K562 (cell line): Measurements from ENCODE around the gene CLIC5. TPM values are rescaled to one million over a fixed set of nuclear protein-coding genes. Genes with fewer than 3 reads are reported as not detected.

Experiments used
- ATAC-seq: fragments of 200-7000 bp; cut with Tn5 transposase; 3 replicates; pipeline ENCODE4 v1.9.1; 2020; ENCODE audit warnings: moderate library complexity
- BruUV-seq: library from RNA; stranded (reverse); fragments of 400-500 nt; replicated peaks from 2 replicates; lab custom pipeline; 2021; lab: Mats Ljungman, UMichigan
- CTCF ChIA-PET: fragments of 300-600 bp; formaldehyde crosslinking; extraction: SDS; loops from one replicate; lab custom pipeline; 2021; ENCODE audit warnings: low intra/inter-chr PET ratio; lab: Yijun Ruan, JAX
- POLR2A ChIA-PET: fragments of 300-600, 350-650 bp; sonication (Branson Sonifier 250); formaldehyde crosslinking; extraction: SDS; loops from one replicate; lab custom pipeline; 2021; ENCODE audit warnings: antibody characterized with exemption, inconsistent platforms; lab: Yijun Ruan, JAX
- DNase-seq, 4 experiments: peaks; one replicate each; pipeline versions ENCODE4 v3.0.0 to v3.0.0-alpha.2; 2011 to 2018; ENCODE audit warnings: low spot score in 3 of 4, mixed read lengths in 3 of 4; ENCODE audit errors: extremely low read depth in 1 of 4
- FAIRE-seq: peaks from 2 replicates; lab custom pipeline; 2011; peaks lifted over from hg19 to GRCh38; lab: Jason Lieb, UNC
- H2AFZ ChIP-seq: 2 replicates; pipeline ENCODE4 v1.6.0; 2011; ENCODE audit warnings: low read depth, low read length, control low read depth, inconsistent platforms
- H3K27ac ChIP-seq: fragments of 200-600 bp; 3 replicates; pipeline ENCODE4 v1.8.0; 2011; ENCODE audit warnings: low read depth, mild to moderate bottlenecking, control low read depth, inconsistent platforms, low read length, moderate library complexity, mixed read lengths; ENCODE audit errors: extremely low read depth
- H3K27me3 ChIP-seq, 2 experiments: fragments of 300-600 bp in 1 of 2; 2 replicates in 1 of 2; 3 replicates in 1 of 2; pipeline versions ENCODE4 v1.6.0 to v1.8.0; 2011; ENCODE audit warnings: inconsistent platforms in 2 of 2, low read length in 2 of 2, mild to moderate bottlenecking in 1 of 2, mixed read lengths in 1 of 2, moderate library complexity in 1 of 2; ENCODE audit not compliant: control insufficient read depth in 2 of 2, insufficient read depth in 2 of 2
- H3K36me3 ChIP-seq: fragments of 300-600 bp; 3 replicates; pipeline ENCODE4 v1.8.0; 2011; ENCODE audit warnings: mild to moderate bottlenecking, low read length, inconsistent platforms; ENCODE audit not compliant: control insufficient read depth, insufficient read depth
- H3K4me1 ChIP-seq, 2 experiments: fragments of 200-600 bp in 1 of 2; replicated peaks in 1 of 2; 2 replicates in 1 of 2; 3 replicates in 1 of 2; pipeline versions ENCODE4 v1.5.1 to v1.8.0; 2011; ENCODE audit warnings: inconsistent platforms in 2 of 2, low read length in 2 of 2, mild to moderate bottlenecking in 1 of 2, mixed read lengths in 1 of 2, moderate library complexity in 1 of 2; ENCODE audit not compliant: control insufficient read depth in 2 of 2, insufficient read depth in 2 of 2
- H3K4me2 ChIP-seq: 2 replicates; pipeline ENCODE4 v1.6.1; 2011; ENCODE audit warnings: low read length, control low read depth, inconsistent platforms, mixed read lengths; ENCODE audit not compliant: insufficient read depth
- H3K4me3 ChIP-seq: fragments of 200-600 bp; sonication (generic), shearing (Covaris generic); 2 replicates; pipeline ENCODE4 v1.5.1; 2016; ENCODE audit warnings: control low read depth, inconsistent platforms
- H3K79me2 ChIP-seq: fragments of 200-600 bp; 3 replicates; pipeline ENCODE4 v1.8.0; 2011; ENCODE audit warnings: low read length, inconsistent platforms; ENCODE audit not compliant: control insufficient read depth, insufficient read depth
- H3K9ac ChIP-seq, 2 experiments: 2 replicates each; pipeline versions ENCODE4 v1.6.0 to v1.6.1; 2011; ENCODE audit warnings: low read depth in 2 of 2, low read length in 2 of 2, control low read depth in 1 of 2, inconsistent platforms in 1 of 2, mild to moderate bottlenecking in 1 of 2, mixed read lengths in 1 of 2; ENCODE audit not compliant: insufficient read depth in 1 of 2
- H3K9me1 ChIP-seq: one replicate; pipeline ENCODE4 v1.6.0; 2011; ENCODE audit warnings: inconsistent platforms, mild to moderate bottlenecking, low read length, moderate library complexity; ENCODE audit not compliant: control insufficient read depth, insufficient read depth
- H3K9me3 ChIP-seq: replicated peaks from 2 replicates; pipeline ENCODE4 v1.5.1; 2011; ENCODE audit warnings: low read depth, low read length, inconsistent platforms; ENCODE audit not compliant: control insufficient read depth, insufficient read depth
- H4K20me1 ChIP-seq: replicated peaks from 2 replicates; pipeline ENCODE4 v1.6.1; 2011; ENCODE audit warnings: low read length, inconsistent platforms, mixed read lengths; ENCODE audit not compliant: control insufficient read depth, insufficient read depth
- PRMT5 ChIP-seq: sonication (generic); formaldehyde crosslinking; IDR thresholded peaks from 2 replicates; pipeline ENCODE4 v1.5.0; 2020; ENCODE audit warnings: missing genetic modification reagents
- RFX1 ChIP-seq: fragments of 450-650 bp; IDR thresholded peaks from 2 replicates; pipeline ENCODE4 v1.6.1; 2016; ENCODE audit warnings: mild to moderate bottlenecking, moderate library complexity
- SMAD4 ChIP-seq: fragments of 250-450 bp; sonication (Bioruptor Pico); conservative IDR thresholded peaks from 2 replicates; pipeline ENCODE4 v1.8.0; 2021; ENCODE audit warnings: inconsistent platforms, mild to moderate bottlenecking, moderate library complexity
- ZNF274 ChIP-seq: IDR thresholded peaks from 2 replicates; pipeline ENCODE4 v1.6.1; 2011; ENCODE audit warnings: low read depth, mild to moderate bottlenecking, low read length, moderate library complexity, borderline replicate concordance
- ZNF766 ChIP-seq: fragments of 200-800 bp; sonication (Bioruptor generic); conservative IDR thresholded peaks from 2 replicates; pipeline ENCODE4 v1.6.1; 2016; ENCODE audit warnings: missing genetic modification characterization, missing compliant biosample characterization
- WGBS: fragments of 100-300 bp; shearing (Covaris generic); methylation state at CpG from one replicate; pipeline ENCODE4 v1.1.6; 2016; ENCODE audit warnings: low coverage, mixed read lengths; ENCODE audit not compliant: insufficient coverage; ENCODE audit errors: missing lambda C conversion rate; 5-methylcytosine and 5-hydroxymethylcytosine counted together
- in situ Hi-C: fragments of 300-500 bp; cut with MboI; formaldehyde crosslinking; loops from 4 replicates; pipeline ENCODE4 v1.15.0; 2018; ENCODE audit warnings: inconsistent platforms, mixed read lengths
- intact Hi-C: fragments of 100-400 bp; cut with micrococcal nuclease; formaldehyde crosslinking; loops from 2 replicates; pipeline ENCODE4 v1.14.2; 2022
- polyA plus RNA-seq, 8 experiments: library from polyadenylated mRNA; depleted of rRNA in 4 of 8; stranded (reverse) in 5 of 8; unstranded in 3 of 8; fragments of >200 nt; fragmentation: Nextera tagmentation in 2 of 8; fragmentation: Illumina TruSeq in 1 of 8; extraction: Ambion mirVana in 2 of 8; extraction: Trizol in 1 of 8; gene quantifications; 2 replicates each; pipeline versions ENCODE4 v1.2.1 to v1.2.3, GENCODE V29; 2011 to 2014; ENCODE audit warnings: inconsistent platforms in 1 of 8, missing spikeins in 1 of 8
- total RNA-seq, 7 experiments: library from RNA; depleted of rRNA in 6 of 7; stranded (reverse); fragments of >200 nt in 6 of 7; fragmentation: Illumina TruSeq in 2 of 7; extraction: Trizol in 2 of 7; gene quantifications; 2 replicates each; pipeline versions ENCODE4 v1.2.1 to v1.2.3, GENCODE V29; 2011 to 2021; ENCODE audit warnings: low replicate concordance in 1 of 7
- TF ChIP-seq, protein P1 (sequence below): fragments of 250-450 bp; sonication (Bioruptor Pico); IDR thresholded peaks from 2 replicates; pipeline ENCODE4 v1.5.0; 2020; ENCODE audit warnings: mild to moderate bottlenecking, borderline replicate concordance

CLIC5 gene
- total and polyA plus RNA-seq, 9 of the 15 experiments (the other 6 are each of a cell fraction or from before 2014, with no cell fraction given): 0.31 TPM; not detected in 8

DNA sequence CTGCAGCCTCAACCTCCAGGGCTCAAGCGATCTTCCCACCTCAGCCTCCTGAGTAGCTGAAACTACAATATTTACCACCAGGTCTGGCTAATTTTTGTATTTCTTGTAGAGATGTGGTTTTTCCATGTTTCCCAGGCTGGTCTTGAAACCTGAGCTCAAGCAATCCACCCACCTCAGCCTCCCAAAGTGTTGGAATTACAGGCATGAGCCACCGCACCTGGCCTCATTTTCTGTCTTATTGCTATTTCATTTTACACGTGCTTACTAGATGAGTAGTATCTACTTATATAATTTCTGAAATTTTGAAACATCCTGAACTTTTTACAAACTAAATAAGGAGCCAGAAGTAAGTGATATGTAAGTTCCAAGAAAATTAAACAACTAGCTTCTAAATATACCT, 34.6 kb downstream of the CLIC5 start:
- POLR2A ChIA-PET: interaction anchor here (0.7 kb wide), 1 partner anchor 242 kb away, joined by 3 read pairs; no protein-coding TSS in a partner anchor

More for the DNA sequence above, 34.6 kb downstream of the CLIC5 start:
- Histone ChIP-seq H3K9me3 (no peaks in the 10 kb centered on the region), H4K20me1 (no peaks in the 10 kb centered on the region), H3K27ac (no peak overlapping the region), H2AFZ (no peak overlapping the region), H3K36me3 (no peaks in the 10 kb centered on the region), H3K4me3 (no peak overlapping the region), H3K4me1 (no peaks in the 10 kb centered on the region), H3K9ac (no peak overlapping the region), H3K79me2 (no peaks in the 10 kb centered on the region), H3K27me3 (no peaks in the 10 kb centered on the region), H3K9me1 (no peaks in the 10 kb centered on the region), H3K4me2 (no peak overlapping the region)
- 0% methylated on average over 3 of the region's 3 CpGs for WGBS
- ATAC-seq: no peak
- DNase-seq: no peak
- BruUV-seq: no TSS peak
- FAIRE-seq: no peak
- CTCF ChIA-PET: no interaction called here
- TF ChIP-seq PRMT5 (CRISPR knock-in tag) (no peak), ZNF274 (no peak), RFX1 (no peak), SMAD4 (no peak), ZNF766 (CRISPR knock-in tag) (no peak)
- TF ChIP-seq, protein P1, sequence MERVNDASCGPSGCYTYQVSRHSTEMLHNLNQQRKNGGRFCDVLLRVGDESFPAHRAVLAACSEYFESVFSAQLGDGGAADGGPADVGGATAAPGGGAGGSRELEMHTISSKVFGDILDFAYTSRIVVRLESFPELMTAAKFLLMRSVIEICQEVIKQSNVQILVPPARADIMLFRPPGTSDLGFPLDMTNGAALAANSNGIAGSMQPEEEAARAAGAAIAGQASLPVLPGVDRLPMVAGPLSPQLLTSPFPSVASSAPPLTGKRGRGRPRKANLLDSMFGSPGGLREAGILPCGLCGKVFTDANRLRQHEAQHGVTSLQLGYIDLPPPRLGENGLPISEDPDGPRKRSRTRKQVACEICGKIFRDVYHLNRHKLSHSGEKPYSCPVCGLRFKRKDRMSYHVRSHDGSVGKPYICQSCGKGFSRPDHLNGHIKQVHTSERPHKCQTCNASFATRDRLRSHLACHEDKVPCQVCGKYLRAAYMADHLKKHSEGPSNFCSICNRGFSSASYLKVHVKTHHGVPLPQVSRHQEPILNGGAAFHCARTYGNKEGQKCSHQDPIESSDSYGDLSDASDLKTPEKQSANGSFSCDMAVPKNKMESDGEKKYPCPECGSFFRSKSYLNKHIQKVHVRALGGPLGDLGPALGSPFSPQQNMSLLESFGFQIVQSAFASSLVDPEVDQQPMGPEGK (CRISPR knock-in tag): no peak
- intact Hi-C loops: no loop called here
- in situ Hi-C loops: no loop called here
